Natural killer cell (primary cell): ENCODE measurements around the gene RMP24.

Experiments
- ATAC-seq, 3 donors: fragments of 150-1000 bp in 2 of 3; fragments of 200-7000 bp in 1 of 3; cut with Tn5 transposase; 1 replicate in 1 of 3; 2 replicates in 2 of 3; pipeline ENCODE4 v1.10.0; 2021; ENCODE audit warnings: mild to moderate bottlenecking in 2 of 3, moderate library complexity in 2 of 3
- DNase-seq, 2 donors: peaks; one replicate each; pipeline versions ENCODE4 v3.0.0 to v3.0.0-alpha.2; 2013 to 2021; ENCODE audit warnings: mixed read lengths in 1 of 2
- H3K27ac ChIP-seq: one replicate; pipeline ENCODE4 v1.5.1; 2013; ENCODE audit warnings: mild to moderate bottlenecking, low read length
- H3K27me3 ChIP-seq: one replicate; pipeline ENCODE4 v1.6.1; 2013; ENCODE audit warnings: low read length; ENCODE audit not compliant: control insufficient read depth, insufficient read depth
- H3K36me3 ChIP-seq: one replicate; pipeline ENCODE4 v1.6.1; 2013; ENCODE audit warnings: low read length; ENCODE audit not compliant: control insufficient read depth, insufficient read depth
- H3K4me1 ChIP-seq: one replicate; pipeline ENCODE4 v1.6.1; 2013; ENCODE audit warnings: low read length; ENCODE audit not compliant: control insufficient read depth, insufficient read depth
- H3K4me3 ChIP-seq: one replicate; pipeline ENCODE4 v1.5.1; 2013; ENCODE audit warnings: low read length
- H3K9me3 ChIP-seq: one replicate; pipeline ENCODE4 v1.6.1; 2013; ENCODE audit warnings: low read length; ENCODE audit not compliant: control insufficient read depth, insufficient read depth
- H3K27ac Mint-ChIP-seq, 2 donors: one replicate each; pipeline ENCODE4 v1.8.0; 2022; ENCODE audit warnings: mild to moderate bottlenecking in 2 of 2, mixed read lengths in 2 of 2, moderate library complexity in 1 of 2
- H3K27me3 Mint-ChIP-seq, 2 donors: one replicate each; pipeline ENCODE4 v1.8.0; 2022; ENCODE audit warnings: low read depth in 2 of 2, mixed read lengths in 2 of 2
- H3K36me3 Mint-ChIP-seq: one replicate; pipeline ENCODE4 v1.8.0; 2022; ENCODE audit warnings: mixed read lengths
- H3K4me1 Mint-ChIP-seq, 2 donors: one replicate each; pipeline ENCODE4 v1.8.0; 2022; ENCODE audit warnings: mixed read lengths in 2 of 2
- H3K4me3 Mint-ChIP-seq: one replicate; pipeline ENCODE4 v1.8.0; 2022; ENCODE audit warnings: mild to moderate bottlenecking, moderate library complexity, mixed read lengths
- H3K9me3 Mint-ChIP-seq, 2 donors: one replicate each; pipeline ENCODE4 v1.8.0; 2022; ENCODE audit warnings: mixed read lengths in 2 of 2
- WGBS: methylation state at CpG from one replicate; pipeline ENCODE4 v1.1.7; 2013; ENCODE audit warnings: missing lambda C conversion rate; ENCODE audit not compliant: insufficient coverage; 5-methylcytosine and 5-hydroxymethylcytosine counted together
- intact Hi-C: fragments of 100-400 bp; cut with micrococcal nuclease; formaldehyde crosslinking; loops from one replicate; pipeline ENCODE4 v1.14.2; 2022
- TF ChIP-seq, protein P1 (sequence below): fragments of 200-600 bp; IDR thresholded peaks from one replicate; pipeline ENCODE4 v1.8.0; 2022; ENCODE audit warnings: antibody characterized with exemption

RMP24 gene

DNA sequence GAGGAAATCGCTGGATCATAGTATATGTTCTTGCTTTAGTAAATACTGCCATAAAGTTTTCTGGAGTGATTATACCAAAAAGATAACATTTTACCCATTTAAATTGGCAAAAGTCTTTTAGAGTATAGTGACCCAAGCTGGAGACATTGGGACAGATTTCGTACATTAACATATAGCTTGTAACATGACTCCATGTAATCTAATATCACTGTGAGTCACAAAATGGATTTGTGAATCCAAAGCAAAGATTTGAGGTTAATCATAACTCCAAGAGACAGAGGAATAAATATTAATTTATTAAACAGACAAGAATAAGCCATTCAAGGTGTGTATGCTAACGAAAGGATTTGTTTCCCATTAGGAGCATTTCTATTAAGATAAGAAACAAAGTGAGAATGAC is 45.0 kb upstream of the RMP24 start:
- intact Hi-C loops = no loop called here
- DNase-seq (no peak), ATAC-seq (no peak)
- H3K27ac ChIP-seq = no peak overlapping the region
- H3K9me3 Mint-ChIP-seq = peaks cover 0 to 2% of the 10 kb centered on the region in 2 donors
- no peaks in the 10 kb centered on the region for H3K9me3 ChIP-seq
- H3K36me3 Mint-ChIP-seq = no peaks in the 10 kb centered on the region
- H3K27ac Mint-ChIP-seq = no peak overlapping the region
- H3K27me3 Mint-ChIP-seq = peaks cover 9 to 26% of the 10 kb centered on the region in 2 donors
- TF ChIP-seq, protein P1, sequence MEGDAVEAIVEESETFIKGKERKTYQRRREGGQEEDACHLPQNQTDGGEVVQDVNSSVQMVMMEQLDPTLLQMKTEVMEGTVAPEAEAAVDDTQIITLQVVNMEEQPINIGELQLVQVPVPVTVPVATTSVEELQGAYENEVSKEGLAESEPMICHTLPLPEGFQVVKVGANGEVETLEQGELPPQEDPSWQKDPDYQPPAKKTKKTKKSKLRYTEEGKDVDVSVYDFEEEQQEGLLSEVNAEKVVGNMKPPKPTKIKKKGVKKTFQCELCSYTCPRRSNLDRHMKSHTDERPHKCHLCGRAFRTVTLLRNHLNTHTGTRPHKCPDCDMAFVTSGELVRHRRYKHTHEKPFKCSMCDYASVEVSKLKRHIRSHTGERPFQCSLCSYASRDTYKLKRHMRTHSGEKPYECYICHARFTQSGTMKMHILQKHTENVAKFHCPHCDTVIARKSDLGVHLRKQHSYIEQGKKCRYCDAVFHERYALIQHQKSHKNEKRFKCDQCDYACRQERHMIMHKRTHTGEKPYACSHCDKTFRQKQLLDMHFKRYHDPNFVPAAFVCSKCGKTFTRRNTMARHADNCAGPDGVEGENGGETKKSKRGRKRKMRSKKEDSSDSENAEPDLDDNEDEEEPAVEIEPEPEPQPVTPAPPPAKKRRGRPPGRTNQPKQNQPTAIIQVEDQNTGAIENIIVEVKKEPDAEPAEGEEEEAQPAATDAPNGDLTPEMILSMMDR = no peak
- no peaks in the 10 kb centered on the region for H3K4me1 Mint-ChIP-seq
- H3K4me3 ChIP-seq = no peak overlapping the region
- H3K4me3 Mint-ChIP-seq = no peak overlapping the region
- 100% methylated on average over 1 of the region's 3 CpGs for WGBS
- H3K4me1 ChIP-seq = no peaks in the 10 kb centered on the region
- no peaks in the 10 kb centered on the region for H3K27me3 ChIP-seq
- H3K36me3 ChIP-seq = no peaks in the 10 kb centered on the region

- TF ChIP-seq, protein P1 = no peak
- Mint-ChIP-seq H3K4me3 (no peak overlapping the region), H3K27ac (no peak overlapping the region), H3K4me1 (no peaks in the 10 kb centered on the region), H3K9me3 (peaks cover 0 to 2% of the 10 kb centered on the region in 2 donors), H3K27me3 (peaks cover 3 to 18% of the 10 kb centered on the region in 2 donors), H3K36me3 (no peaks in the 10 kb centered on the region)
- intact Hi-C loops = no loop called here
- ATAC-seq (no peak), DNase-seq (no peak)
- Histone ChIP-seq H3K4me1 (no peaks in the 10 kb centered on the region), H3K9me3 (no peaks in the 10 kb centered on the region), H3K27me3 (no peaks in the 10 kb centered on the region), H3K36me3 (no peaks in the 10 kb centered on the region), H3K27ac (no peak overlapping the region), H3K4me3 (no peak overlapping the region)
- WGBS = 79% methylated on average over 8 of the region's 8 CpGs
Observed at GRCh38 chr18:35933982-35934381, 38.5 kb upstream of the RMP24 start.

- no peak overlapping the region for H3K4me3 ChIP-seq
- no peaks in the 10 kb centered on the region for H3K36me3 ChIP-seq
- H3K27ac ChIP-seq = no peak overlapping the region
- H3K4me1 ChIP-seq = no peaks in the 10 kb centered on the region
- H3K9me3 ChIP-seq = no peaks in the 10 kb centered on the region
- Mint-ChIP-seq H3K27ac (no peak overlapping the region), H3K27me3 (peaks cover 3 to 24% of the 10 kb centered on the region in 2 donors), H3K4me3 (no peak overlapping the region), H3K36me3 (no peaks in the 10 kb centered on the region), H3K4me1 (no peaks in the 10 kb centered on the region), H3K9me3 (peaks cover 0 to 2% of the 10 kb centered on the region in 2 donors)
- DNase-seq = no peak
- H3K27me3 ChIP-seq = no peaks in the 10 kb centered on the region
- no peak for ATAC-seq
- 86% methylated on average over 3 of the region's 5 CpGs for WGBS
- TF ChIP-seq, protein P1 = no peak
- intact Hi-C loops = no loop called here
Observed at GRCh38 chr18:35934891-35935290, 37.6 kb upstream of the RMP24 start.

DNA sequence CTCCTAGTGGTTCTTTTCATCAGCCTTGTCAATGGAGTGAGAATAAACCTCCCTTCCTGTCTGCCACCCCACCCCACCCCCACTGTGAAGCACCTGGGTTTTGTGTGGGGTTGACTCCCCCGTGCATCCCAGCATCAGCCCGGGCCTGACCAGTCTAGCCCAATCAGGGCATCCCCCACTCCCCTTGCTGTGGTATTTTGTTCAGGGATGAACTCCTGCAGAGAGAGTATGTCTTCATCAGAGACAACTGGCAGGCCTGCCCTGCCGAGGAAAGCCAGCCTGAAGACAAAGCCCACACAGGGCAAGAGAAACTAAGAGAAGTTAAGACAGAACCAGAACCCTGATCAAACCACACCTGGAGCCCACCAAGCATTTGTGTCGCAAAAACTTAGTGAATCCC is 36.7 kb upstream of the RMP24 start:
- Histone ChIP-seq H3K36me3 (no peaks in the 10 kb centered on the region), H3K27me3 (no peaks in the 10 kb centered on the region), H3K4me1 (no peaks in the 10 kb centered on the region), H3K9me3 (no peaks in the 10 kb centered on the region), H3K4me3 (no peak overlapping the region), H3K27ac (no peak overlapping the region)
- no peak for DNase-seq
- intact Hi-C loops = no loop called here
- H3K27me3 Mint-ChIP-seq = peaks cover 3 to 24% of the 10 kb centered on the region in 2 donors
- 60% methylated on average over 2 of the region's 4 CpGs for WGBS
- H3K36me3 Mint-ChIP-seq = no peaks in the 10 kb centered on the region
- no peaks in the 10 kb centered on the region for H3K4me1 Mint-ChIP-seq
- no peaks in the 10 kb centered on the region for H3K9me3 Mint-ChIP-seq
- H3K4me3 Mint-ChIP-seq = no peak overlapping the region
- no peak for ATAC-seq
- H3K27ac Mint-ChIP-seq = no peak overlapping the region
- TF ChIP-seq, protein P1 = no peak
